Body of pancreas (tissue), 4 donors: ENCODE results near the gene C22orf39. TPM values are rescaled to one million over a fixed set of nuclear protein-coding genes. Genes with fewer than 3 reads are reported as not detected.

Source experiments
- ATAC-seq: fragments of 150-250 bp; one replicate; pipeline ENCODE4 v1.9.1; 2016
- DNase-seq, 4 donors: peaks; one replicate each; pipeline ENCODE4 v3.0.0-alpha.2; 2019
- H3K27ac ChIP-seq, 4 donors: fragments of 200-600 bp; sonication (generic); 1 replicate in 3 of 4; 2 replicates in 1 of 4; pipeline versions ENCODE4 v1.5.1 to v1.6.1; 2016 to 2019; ENCODE audit warnings: mild to moderate bottlenecking in 1 of 4, mixed read lengths in 1 of 4, moderate library complexity in 1 of 4
- H3K27me3 ChIP-seq, 2 donors: fragments of 200-600 bp; sonication (generic); one replicate each; pipeline ENCODE4 v1.6.0; 2016; ENCODE audit warnings: mild to moderate bottlenecking in 1 of 2
- H3K36me3 ChIP-seq, 2 donors: fragments of 200-600 bp; sonication (generic); replicated peaks in 1 of 2; 2 replicates each; pipeline ENCODE4 v1.5.1; 2016; ENCODE audit warnings: low read depth in 2 of 2; ENCODE audit not compliant: insufficient read depth in 1 of 2
- H3K4me1 ChIP-seq: fragments of 200-600 bp; sonication (generic); one replicate; pipeline ENCODE4 v1.6.0; 2016
- H3K4me3 ChIP-seq, 2 donors: fragments of 200-600 bp; sonication (generic); 1 replicate in 1 of 2; 2 replicates in 1 of 2; pipeline ENCODE4 v1.5.1; 2016 to 2019
- H3K9me3 ChIP-seq, 3 donors: fragments of 200-600 bp; sonication (generic); 1 replicate in 2 of 3; 2 replicates in 1 of 3; pipeline ENCODE4 v1.5.1; 2016
- CTCF ChIP-seq, 7 experiments: fragments of 450-650 bp in 4 of 7; fragments of 200-600 bp in 3 of 7; sonication (generic) in 3 of 7; IDR thresholded peaks; one replicate each; pipeline ENCODE4 v1.5.1; 2016 to 2019; ENCODE audit warnings: antibody characterized with exemption in 7 of 7
- POLR2A ChIP-seq, 3 donors: fragments of 450-650 bp; IDR thresholded peaks; one replicate each; pipeline ENCODE4 v1.6.1; 2016; ENCODE audit warnings: antibody characterized with exemption in 3 of 3, mild to moderate bottlenecking in 2 of 3
- WGBS, 2 donors: methylation state at CpG; one replicate each; pipeline ENCODE4 v1.1.5; 2017; 5-methylcytosine and 5-hydroxymethylcytosine counted together
- intact Hi-C: fragments of 100-400 bp; cut with DNase I; formaldehyde crosslinking; loops from one replicate; pipeline ENCODE4 v1.15.1; 2023
- total RNA-seq, 2 donors: library from RNA; depleted of rRNA; stranded (reverse); fragments of >200 nt; gene quantifications; one replicate each; pipeline ENCODE4 v1.1.0, GENCODE V29; 2016

Gene C22orf39
- 10 to 100 TPM; 36.1 to 49.8 TPM for total RNA-seq

GRCh38 chr22:19447330-19448075 lies at the start of gene C22orf39:
Gene C22orf39 (minus strand): TSS chr22:19447711. CDS start chr22:19447688, 23 bp downstream.
- Histone ChIP-seq H3K27ac (peak within 1 kb of the TSS; percentile 95 to 99 (median 97)), H3K27me3 (no peaks in the 10 kb centered on the region), H3K36me3 (no peaks in the 10 kb centered on the region), H3K9me3 (no peaks in the 10 kb centered on the region), H3K4me1 (peaks cover 41% of the 10 kb centered on the region), H3K4me3 (peak within 1 kb of the TSS; percentile 61 to 72)
- ATAC-seq (peak; percentile 94), DNase-seq (peak; percentile 91 to 95 (median 92))
- TF ChIP-seq CTCF (IDR thresholded peaks at IDR 0.05) = peak in 1 of 7 experiments; percentile 19
- peak; percentile 84 to 97 (median 85) for TF ChIP-seq POLR2A (IDR thresholded peaks at IDR 0.05)
- intact Hi-C loops = no loop called here
- WGBS, 2 donors = 0% methylated on average over 6 to 92 of the region's 92 CpGs

- TF ChIP-seq CTCF (IDR thresholded peaks at IDR 0.05) = no peak
- TF ChIP-seq POLR2A (IDR thresholded peaks at IDR 0.05) = no peak
- no peaks in the 10 kb centered on the region for H3K9me3 ChIP-seq
- no peaks in the 10 kb centered on the region for H3K27me3 ChIP-seq
- H3K4me1 ChIP-seq = no peaks in the 10 kb centered on the region
- H3K36me3 ChIP-seq = no peaks in the 10 kb centered on the region
- H3K4me3 ChIP-seq = no peak overlapping the region
- H3K27ac ChIP-seq = no peak overlapping the region
- ATAC-seq (no peak), DNase-seq (peak in 2 of 4 donors; percentile 10 to 27)
- WGBS, 2 donors = 39 to 80% methylated on average over 1 to 3 of the region's 3 CpGs
- intact Hi-C loops = no loop called here
These were observed 49.7 kb upstream of the C22orf39 start for GRCh38 chr22:19497245-19497644.

GRCh38 chr22:19496324-19496630 lies 48.8 kb upstream of the C22orf39 start:
- no peak for ATAC-seq
- Histone ChIP-seq H3K36me3 (no peaks in the 10 kb centered on the region), H3K4me1 (no peaks in the 10 kb centered on the region), H3K9me3 (no peaks in the 10 kb centered on the region), H3K4me3 (no peak overlapping the region), H3K27me3 (no peaks in the 10 kb centered on the region), H3K27ac (no peak overlapping the region)
- DNase-seq = no peak
- intact Hi-C loops = no loop called here
- 88 to 95% methylated on average over 3 of the region's 3 CpGs for WGBS, 2 donors
- no peak for TF ChIP-seq CTCF (IDR thresholded peaks at IDR 0.05)
- TF ChIP-seq POLR2A (IDR thresholded peaks at IDR 0.05) = no peak

GRCh38 chr22:19495562-19496323 lies 48.2 kb upstream of the C22orf39 start:
- H3K4me3 ChIP-seq = no peak overlapping the region
- no peak overlapping the region for H3K27ac ChIP-seq
- DNase-seq = no peak
- H3K27me3 ChIP-seq = no peaks in the 10 kb centered on the region
- no peak for ATAC-seq
- H3K4me1 ChIP-seq = no peaks in the 10 kb centered on the region
- TF ChIP-seq POLR2A (IDR thresholded peaks at IDR 0.05) (no peak), CTCF (IDR thresholded peaks at IDR 0.05) (no peak)
- no peaks in the 10 kb centered on the region for H3K36me3 ChIP-seq
- no peaks in the 10 kb centered on the region for H3K9me3 ChIP-seq
- intact Hi-C loops = no loop called here
- 58 to 72% methylated on average over 5 of the region's 5 CpGs for WGBS, 2 donors
